Heart left ventricle (tissue), 16 donors: Measurements from ENCODE around the gene TAF5L. TPM values are rescaled to one million over a fixed set of nuclear protein-coding genes. Genes with fewer than 3 reads are reported as not detected.

Experiments used
- ATAC-seq, 4 donors: fragments of 200-7000 bp; cut with Tn5 transposase; one replicate each; pipeline ENCODE4 v1.9.1; 2020 to 2022; ENCODE audit warnings: moderate library complexity in 4 of 4, mild to moderate bottlenecking in 3 of 4, moderate number of reproducible peaks in 1 of 4
- DNase-seq, 5 donors: peaks; one replicate each; pipeline ENCODE4 v3.0.0-alpha.2; 2020
- H3K27ac ChIP-seq, 12 donors: fragments of 200-600 bp; sonication (generic) in 4 of 12; one replicate each; pipeline versions ENCODE4 v1.5.0 to v1.8.0; 2016 to 2022; ENCODE audit warnings: mild to moderate bottlenecking in 2 of 12
- H3K27me3 ChIP-seq, 9 donors: fragments of 200-600 bp; sonication (generic) in 2 of 9; one replicate each; pipeline versions ENCODE4 v1.5.1 to v1.8.0; 2016 to 2022; ENCODE audit warnings: mild to moderate bottlenecking in 3 of 9
- H3K36me3 ChIP-seq, 9 donors: fragments of 200-600 bp; sonication (generic) in 2 of 9; one replicate each; pipeline versions ENCODE4 v1.5.0 to v1.8.0; 2018 to 2022; ENCODE audit warnings: mild to moderate bottlenecking in 2 of 9
- H3K4me1 ChIP-seq, 12 donors: fragments of 200-600 bp; sonication (generic) in 4 of 12; one replicate each; pipeline versions ENCODE4 v1.5.0 to v1.8.0; 2016 to 2022; ENCODE audit warnings: mild to moderate bottlenecking in 3 of 12
- H3K4me3 ChIP-seq, 12 donors: fragments of 200-600 bp; sonication (generic) in 4 of 12; one replicate each; pipeline versions ENCODE4 v1.5.0 to v1.8.0; 2017 to 2022; ENCODE audit warnings: mild to moderate bottlenecking in 9 of 12, moderate library complexity in 4 of 12
- H3K9me3 ChIP-seq, 12 donors: fragments of 200-600 bp; sonication (generic) in 4 of 12; one replicate each; pipeline versions ENCODE4 v1.5.0 to v1.8.0; 2016 to 2022; ENCODE audit warnings: mild to moderate bottlenecking in 1 of 12
- CTCF ChIP-seq, 12 donors: fragments of 200-600 bp; sonication (generic) in 4 of 12; IDR thresholded peaks; one replicate each; pipeline versions ENCODE4 v1.5.0 to v1.8.0; 2018 to 2022; ENCODE audit warnings: antibody characterized with exemption in 12 of 12, mild to moderate bottlenecking in 5 of 12
- POLR2A ChIP-seq, 2 donors: fragments of 450-650 bp; IDR thresholded peaks; one replicate each; pipeline ENCODE4 v1.6.1; 2017; ENCODE audit warnings: antibody characterized with exemption in 2 of 2, mild to moderate bottlenecking in 2 of 2, moderate library complexity in 2 of 2
- WGBS, 4 donors: extraction: QIAGEN DNeasy Blood & Tissue Kit in 2 of 4; methylation state at CpG; one replicate each; pipeline versions ENCODE4 v1.1.5 to v1.1.7; 2013 to 2018; 5-methylcytosine and 5-hydroxymethylcytosine counted together
- intact Hi-C, 10 donors: fragments of 100-400 bp; cut with DNase I; formaldehyde crosslinking; loops; one replicate each; pipeline versions ENCODE4 v1.11.1 to v1.14.2; 2022
- polyA plus RNA-seq, 2 donors: library from polyadenylated mRNA; stranded (reverse); fragments of 200-250 nt; gene quantifications; one replicate each; pipeline ENCODE4 v1.2.3, GENCODE V29; 2013
- total RNA-seq, 9 donors: library from RNA; depleted of rRNA in 2 of 9; stranded (reverse); fragments of >200 nt in 2 of 9; fragmentation: NEBNext Ultra II Directional in 3 of 9; extraction: Animal tissue kit (Norgen Biotek cat#: 25700) in 3 of 9; gene quantifications; one replicate each; pipeline versions ENCODE4 v1.1.0 to v1.2.4, GENCODE V29; 2016 to 2023
- donor health status: ischemic (EF 13 %, LVEDD 7.1; RV severe dilation, severe dysfunction).
- donor health status: healthy with polysubstance abuse.
- donor health status: DM: no; HTN: yes; CAD: no.
- donor health status: DM: no; HTN: no; CAD: no.
- donor health status: ischemic (EF 25% LVEDD 6.9; RV normal size, moderate dysfunction).
- donor health status: ischemic (EF 25% LVEDD 5.7; RV mildly dilated, moderate dysfunction).
- donor health status: healthy.
- donor health status: DM: yes; HTN: yes; CAD: no.
- donor health status: ischemic (EF 35%, LVEDD 5.7; RV mildly dilated, moderate dysfunction).
- donor health status: nonischemic (EF 11% LVEDD 7.7; RV severe dilation, severe dysfunction).
- donor health status: DM: yes; HTN: yes; CAD: no.
- donor health status: PGD.
- donor health status: ischemic (EF 29% LVEDD 5.4; RV normal size, mild dysfunction).
- donor health status: nonischemic (EF 23%, LVEDD 6.1; RV moderate dilation, normal function).

TAF5L gene
- total and polyA plus RNA-seq, 11 donors: 4.4 to 15.4 (median 11.1) TPM

GRCh38 chr1:229643996-229644745 lies 18.2 kb upstream of the TAF5L start:
- H3K4me3 ChIP-seq: no peak overlapping the region
- H3K36me3 ChIP-seq: peaks cover 0 to 75% (median 51%) of the 10 kb centered on the region in 9 donors
- peaks cover 0 to 18% (median 6%) of the 10 kb centered on the region in 12 donors for H3K4me1 ChIP-seq
- H3K9me3 ChIP-seq: no peaks in the 10 kb centered on the region
- DNase-seq (peak in 1 of 5 donors; percentile 12), ATAC-seq (no peak)
- 87 to 96% (median 90%) methylated on average over 6 of the region's 6 CpGs for WGBS, 4 donors
- intact Hi-C loops: no loop called here
- no peaks in the 10 kb centered on the region for H3K27me3 ChIP-seq
- no peak overlapping the region for H3K27ac ChIP-seq
- no peak for TF ChIP-seq POLR2A (IDR thresholded peaks at IDR 0.05)
- no peak for TF ChIP-seq CTCF (IDR thresholded peaks at IDR 0.05)

DNA sequence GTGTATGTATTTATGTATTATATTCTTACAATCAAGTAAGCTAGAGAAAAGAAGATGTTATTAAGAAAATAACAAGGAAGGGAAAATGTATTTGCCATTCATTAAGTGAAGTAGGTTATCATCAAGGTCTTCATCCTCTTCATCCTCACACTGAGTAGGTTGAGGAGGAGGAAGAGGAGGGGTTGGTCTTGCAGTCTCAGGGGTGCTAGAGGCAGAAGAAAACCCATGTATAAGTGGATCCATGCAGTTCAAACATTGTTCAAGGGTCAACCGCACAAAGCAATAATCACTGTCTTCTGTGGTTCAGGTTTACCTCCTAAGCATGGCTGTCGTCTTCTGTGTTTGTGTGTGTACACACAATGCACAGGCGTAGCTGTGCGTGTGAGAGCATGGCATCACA lies 17.0 kb upstream of the TAF5L start:
- Histone ChIP-seq H3K27me3 (no peaks in the 10 kb centered on the region), H3K4me3 (no peak overlapping the region), H3K4me1 (peaks cover 0 to 18% (median 6%) of the 10 kb centered on the region in 12 donors), H3K36me3 (peaks cover 0 to 75% (median 47%) of the 10 kb centered on the region in 9 donors), H3K9me3 (no peaks in the 10 kb centered on the region), H3K27ac (no peak overlapping the region)
- WGBS, 4 donors: 97 to 100% (median 99%) methylated on average over 4 of the region's 4 CpGs
- ATAC-seq: no peak
- intact Hi-C loops: no loop called here
- no peak for DNase-seq
- TF ChIP-seq POLR2A (IDR thresholded peaks at IDR 0.05) (no peak), CTCF (IDR thresholded peaks at IDR 0.05) (no peak)

- WGBS, 4 donors: 59 to 67% (median 62%) methylated on average over 5 of the region's 5 CpGs
- intact Hi-C loops: no loop called here
- Histone ChIP-seq H3K4me1 (peaks cover 0 to 18% (median 6%) of the 10 kb centered on the region in 12 donors), H3K27ac (no peak overlapping the region), H3K9me3 (no peaks in the 10 kb centered on the region), H3K4me3 (no peak overlapping the region), H3K27me3 (no peaks in the 10 kb centered on the region), H3K36me3 (peaks cover 0 to 75% (median 46%) of the 10 kb centered on the region in 9 donors)
- DNase-seq (peak in 1 of 5 donors; percentile 14), ATAC-seq (peak in 3 of 4 donors; percentile 23 to 63 (median 42))
- no peak for TF ChIP-seq CTCF (IDR thresholded peaks at IDR 0.05)
- TF ChIP-seq POLR2A (IDR thresholded peaks at IDR 0.05): no peak
These were observed 16.5 kb upstream of the TAF5L start for GRCh38 chr1:229642376-229642775.

DNA sequence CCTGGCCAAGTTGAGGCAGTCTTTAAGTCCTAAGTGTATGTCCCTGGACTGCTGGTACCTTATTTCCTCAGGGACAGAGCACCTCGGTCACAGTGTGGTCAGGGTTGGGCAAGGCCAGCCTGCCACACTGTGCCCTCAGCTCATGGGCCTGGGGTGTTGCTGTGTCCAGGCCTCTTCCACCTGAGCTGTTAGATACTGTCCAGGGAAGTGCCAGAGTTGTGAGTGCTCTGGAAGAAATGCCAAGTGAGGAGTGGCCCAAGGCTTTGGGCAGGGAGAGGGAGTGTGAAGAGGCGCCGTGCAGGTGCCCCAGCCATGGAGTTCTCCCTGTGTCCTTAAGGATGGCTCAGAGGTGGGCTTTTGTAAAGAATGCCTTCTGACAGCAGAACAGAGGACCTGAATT lies 15.4 kb upstream of the TAF5L start:
- peaks cover 0 to 75% (median 46%) of the 10 kb centered on the region in 9 donors for H3K36me3 ChIP-seq
- no peaks in the 10 kb centered on the region for H3K9me3 ChIP-seq
- H3K4me1 ChIP-seq: peaks cover 0 to 20% (median 6%) of the 10 kb centered on the region in 12 donors
- intact Hi-C loops: no loop called here
- WGBS, 4 donors: 82 to 88% (median 84%) methylated on average over 2 to 3 of the region's 3 CpGs
- TF ChIP-seq POLR2A (IDR thresholded peaks at IDR 0.05): no peak
- no peak for TF ChIP-seq CTCF (IDR thresholded peaks at IDR 0.05)
- no peak overlapping the region for H3K4me3 ChIP-seq
- no peak overlapping the region for H3K27ac ChIP-seq
- DNase-seq: peak in 1 of 5 donors; percentile 10
- ATAC-seq: peak in 3 of 4 donors; percentile 52 to 64 (median 52)
- H3K27me3 ChIP-seq: no peaks in the 10 kb centered on the region
